Stimulated activated CD4-positive, alpha-beta T cell treated with anti-CD3 and anti-CD28 coated beads, TNF-alpha, amount 100 ng/mL, for 48 hours (primary cell): ENCODE data around the gene CD8A.
"Not testable (repeated sequence)": the region's sequence is repeated elsewhere in the genome, so short reads cannot be mapped to it uniquely, and the experiment has no call there.

Experiments used
- DNase-seq, 3 donors: peaks; one replicate each; pipeline ENCODE4 v3.0.0-alpha.2; 2020; ENCODE audit warnings: low read depth in 3 of 3

Gene CD8A

GRCh38 chr2:86790676-86791572 lies at the start of gene CD8A:
CD8A (minus strand) TSS chr2:86790913; CDS start chr2:86790825, 88 bp downstream.
- no peak for DNase-seq

DNA sequence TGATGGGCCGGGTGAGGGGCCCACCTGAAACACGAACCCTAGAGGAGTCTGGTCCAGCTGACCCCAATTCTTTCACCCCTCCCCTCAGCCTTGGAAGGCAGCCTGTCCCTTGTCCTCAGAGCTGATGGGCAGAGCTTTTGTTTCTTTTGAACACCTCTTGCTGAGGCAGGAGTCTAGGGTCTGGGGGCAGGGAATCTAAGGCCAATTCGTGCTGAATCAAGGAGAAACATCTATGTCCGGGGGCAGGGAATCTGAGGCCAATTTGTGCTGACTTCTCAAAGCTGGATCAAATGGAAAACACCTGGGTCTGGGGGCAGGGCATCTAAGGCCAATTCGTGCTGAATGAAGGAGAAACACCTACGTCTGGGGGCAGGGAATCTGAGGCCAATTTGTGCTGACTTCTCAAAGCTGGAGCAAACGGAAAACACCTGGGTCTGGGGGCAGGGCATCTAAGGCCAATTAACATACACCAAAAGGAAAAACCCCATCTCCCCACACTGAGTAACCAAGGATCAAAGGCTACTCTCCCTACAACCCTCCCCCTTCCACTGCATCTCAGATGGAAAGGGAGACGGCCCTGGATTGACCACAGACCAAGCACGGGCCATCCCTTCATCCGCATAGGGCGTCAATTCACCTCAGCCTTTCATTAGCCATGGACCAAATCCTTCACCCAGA lies 49.3 kb upstream of the CD8A start:
- not testable (repeated sequence) for DNase-seq

DNA sequence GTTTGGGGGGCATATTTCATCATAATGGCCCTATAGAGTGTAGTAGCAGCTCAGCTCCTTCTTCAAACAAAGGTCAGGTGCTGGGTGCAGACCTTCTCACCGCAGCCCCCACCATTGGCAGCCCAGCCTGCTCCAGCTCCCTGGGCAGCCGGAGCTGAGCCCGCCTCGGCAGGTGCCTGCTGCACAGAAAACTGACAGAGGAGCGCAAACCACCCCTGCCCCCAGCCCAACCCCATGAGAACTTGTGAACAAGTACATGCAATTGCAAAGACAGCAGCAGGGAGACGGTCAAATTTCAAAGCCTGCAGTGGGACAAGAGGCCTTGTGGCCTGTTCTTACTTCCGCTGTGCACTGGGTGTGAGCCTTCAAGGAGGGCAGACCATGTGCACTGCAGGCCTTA lies 48.7 kb upstream of the CD8A start:
- DNase-seq: not testable (repeated sequence)

- DNase-seq: not testable (repeated sequence)
These were observed 47.0 kb upstream of the CD8A start for GRCh38 chr2:86837714-86838113.

DNA sequence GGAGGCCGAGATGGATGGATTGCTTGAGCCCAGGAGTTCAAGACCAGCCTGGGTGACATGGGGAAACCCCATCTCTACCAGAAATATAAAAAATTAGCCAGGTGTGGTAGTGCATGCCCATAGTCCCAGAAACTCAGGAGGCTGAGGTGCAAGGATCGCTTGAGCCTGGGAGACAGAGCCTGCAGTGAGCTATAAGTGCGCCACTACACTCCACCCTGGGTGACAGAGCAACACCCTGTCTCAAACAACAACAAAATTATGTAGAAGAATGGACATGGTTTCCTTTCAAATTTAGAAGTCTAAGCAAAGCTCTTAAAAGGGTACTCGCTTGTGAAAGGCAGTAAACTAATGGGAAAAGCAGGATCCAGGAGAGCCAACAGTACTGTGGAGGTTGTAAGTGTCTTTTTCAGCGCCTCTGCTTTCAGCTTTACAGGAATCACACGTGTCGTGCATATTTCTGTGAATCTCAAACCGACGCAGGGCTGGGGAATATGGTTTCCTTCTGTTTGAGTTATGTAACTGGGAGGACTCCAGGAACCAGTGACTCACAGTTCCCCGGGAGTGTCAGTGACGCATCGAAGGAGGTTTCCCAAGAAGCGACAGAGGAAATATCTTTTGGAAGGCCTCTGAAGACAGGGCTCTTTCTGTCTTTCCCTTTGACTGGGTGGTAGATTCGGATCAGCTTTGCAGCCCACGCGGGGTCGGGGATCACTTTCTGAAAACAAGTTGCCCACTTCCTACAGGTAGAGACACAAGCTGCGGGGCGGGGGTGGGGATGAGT lies 46.4 kb upstream of the CD8A start:
- peak; percentile 32 to 37 (median 32) for DNase-seq

DNA sequence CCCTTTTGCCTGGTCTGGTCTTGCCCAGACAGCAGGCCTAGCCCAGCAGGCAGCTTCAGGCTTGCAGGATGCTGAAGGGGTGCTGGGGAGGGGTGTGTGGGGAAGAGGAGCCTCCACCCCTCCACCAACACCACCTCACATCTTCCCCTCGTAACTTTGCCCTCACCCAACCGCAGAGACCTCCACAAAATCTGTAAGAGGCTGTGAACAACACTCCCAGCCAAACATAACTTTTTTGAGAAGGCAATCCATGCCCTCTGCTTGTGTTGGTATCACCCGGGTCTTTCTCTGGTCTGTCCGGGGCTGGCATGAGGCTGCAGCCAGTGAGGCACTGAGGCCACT lies 44.8 kb upstream of the CD8A start:
- not testable (repeated sequence) for DNase-seq

DNA sequence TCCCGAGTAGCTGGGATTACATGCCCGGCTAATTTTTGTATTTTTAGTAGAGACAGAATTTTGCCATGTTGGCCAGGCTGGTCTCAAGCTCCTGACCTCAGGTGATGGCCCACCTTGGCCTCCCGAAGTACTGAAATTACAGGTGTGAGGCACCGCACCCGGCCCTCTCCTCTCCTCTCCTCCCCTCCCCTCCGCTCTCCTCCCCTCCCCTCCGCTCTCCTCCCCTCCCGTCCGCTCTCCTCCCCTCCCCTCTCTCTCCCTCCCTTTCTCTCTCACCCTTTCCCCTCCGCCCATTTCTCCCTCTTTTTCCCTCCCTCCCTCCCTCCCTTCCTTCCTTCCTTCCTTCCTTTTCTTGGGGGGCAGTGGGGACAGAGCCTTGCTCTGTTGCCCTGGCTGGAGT lies 42.6 kb upstream of the CD8A start:
- DNase-seq: no peak

DNA sequence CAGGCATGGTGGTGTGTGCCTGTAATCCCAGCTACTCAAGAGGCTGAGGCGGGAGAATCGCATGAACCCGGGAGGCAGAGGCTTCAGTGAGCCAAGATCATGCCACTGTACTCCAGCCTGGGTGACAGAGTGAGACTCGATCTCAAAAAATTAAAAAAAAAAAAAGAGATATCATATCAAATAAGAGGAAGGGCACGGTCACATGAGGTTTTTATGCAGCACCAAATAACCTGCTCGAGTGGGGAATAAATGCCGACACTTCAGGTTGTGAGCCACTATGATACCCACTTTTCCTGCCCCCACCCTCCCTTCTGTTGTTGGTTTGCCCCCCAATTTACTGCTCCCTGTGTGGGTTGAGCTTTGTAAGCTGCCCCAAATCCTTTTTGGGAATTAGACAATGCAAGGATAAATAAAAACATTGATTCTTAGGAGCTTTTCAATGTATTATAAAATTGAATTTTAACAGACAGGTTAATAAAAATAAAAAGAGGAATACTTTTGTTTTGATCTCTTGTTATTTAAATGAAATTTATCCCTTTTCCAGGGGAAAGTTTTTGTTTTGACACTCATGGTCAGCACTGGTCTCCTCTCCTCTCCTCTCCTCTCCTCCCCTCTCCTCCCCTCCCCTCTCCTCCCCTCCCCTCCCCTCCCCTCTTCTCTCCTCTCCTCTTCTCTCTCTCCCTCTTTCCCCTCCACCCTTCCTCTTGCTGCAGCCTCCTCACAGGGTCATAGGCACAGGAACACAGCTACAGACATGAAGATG lies 41.8 kb upstream of the CD8A start:
- no peak for DNase-seq

DNA sequence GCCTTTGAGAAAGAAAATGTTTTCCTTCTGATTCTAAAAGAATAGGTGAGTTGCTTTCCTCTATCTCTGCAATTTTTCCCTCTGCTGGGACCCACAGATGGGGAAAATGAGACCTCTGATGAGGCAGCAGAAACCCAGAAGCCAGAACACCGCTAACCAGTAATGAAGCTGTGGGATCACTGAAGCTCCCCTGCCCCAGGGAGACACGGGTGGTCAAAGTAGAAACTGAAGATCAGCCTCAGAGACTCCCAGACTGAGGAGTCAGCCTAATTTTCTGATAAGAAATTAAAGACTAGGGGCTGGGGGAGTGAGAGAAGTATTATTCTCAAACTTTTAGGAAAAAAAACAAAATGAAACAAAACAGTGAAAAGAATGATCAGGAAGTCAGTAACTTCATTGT lies 40.8 kb upstream of the CD8A start:
- no peak for DNase-seq

- DNase-seq: no peak
These were observed 36.2 kb upstream of the CD8A start for GRCh38 chr2:86826951-86827350.

- DNase-seq: peak in 1 of 3 donors; percentile 26
These were observed 35.1 kb upstream of the CD8A start for GRCh38 chr2:86825693-86826381.

DNA sequence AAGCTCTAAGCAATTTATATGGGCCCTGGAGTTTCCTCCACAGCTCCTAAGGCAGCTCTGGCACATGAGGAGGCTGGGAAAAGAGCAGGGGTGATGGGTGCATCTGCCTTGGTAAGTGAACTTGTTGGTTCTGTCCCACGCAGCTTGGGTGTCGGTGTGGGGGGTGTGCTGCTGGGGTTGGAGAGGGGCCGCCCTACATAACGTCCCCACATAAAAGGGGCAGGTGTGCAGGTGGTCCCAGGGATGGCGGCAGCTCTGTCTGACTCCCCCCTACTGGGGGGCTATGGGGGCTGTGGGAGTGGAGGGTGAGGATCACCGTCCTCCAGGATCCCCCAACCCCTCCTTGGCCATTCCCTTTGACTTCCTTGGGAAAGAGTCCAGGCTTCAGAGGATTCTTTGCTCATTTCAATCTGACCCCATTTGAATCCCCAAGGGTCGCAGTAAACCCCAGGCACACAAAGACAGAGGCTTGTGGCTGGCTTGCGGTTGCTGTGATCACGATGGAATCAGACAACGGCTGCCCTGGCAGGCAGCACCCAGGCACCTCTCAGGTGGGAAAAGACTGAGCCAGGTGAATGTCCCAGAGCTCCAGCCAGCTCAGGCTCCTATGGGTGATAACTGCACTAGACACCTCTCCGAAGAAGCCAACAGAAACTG lies 34.5 kb upstream of the CD8A start:
- DNase-seq: no peak

DNA sequence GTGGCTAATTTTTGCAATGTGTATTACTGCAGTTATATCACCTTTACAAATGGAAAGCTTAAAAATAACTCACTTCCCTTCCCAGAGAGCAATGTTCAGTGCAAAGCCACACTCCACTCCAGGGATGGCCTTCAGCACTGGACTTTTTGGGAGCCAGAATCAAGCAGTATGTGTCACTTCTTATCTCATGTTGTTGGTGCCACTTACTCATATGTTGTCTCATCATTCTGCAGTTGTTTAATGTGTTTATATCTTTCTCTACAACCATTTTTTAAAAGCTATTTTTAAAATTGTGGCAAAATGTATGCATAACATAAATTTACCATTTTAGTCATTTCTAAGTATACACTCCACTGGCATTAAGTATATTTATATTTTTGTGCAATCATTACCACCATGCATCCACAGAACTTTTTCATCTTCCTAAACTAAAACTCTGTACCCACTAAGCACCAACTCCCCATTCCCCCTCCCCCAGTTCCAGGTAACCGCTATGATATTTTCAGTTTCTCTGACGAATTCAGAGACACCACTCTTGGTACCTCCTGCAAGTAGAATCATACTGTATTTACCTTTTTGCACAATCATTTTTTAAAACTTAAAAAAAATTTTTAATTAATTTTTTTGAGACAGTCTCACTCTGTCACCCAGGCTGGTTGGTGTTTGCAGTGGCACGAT lies 32.1 kb upstream of the CD8A start:
- DNase-seq: no peak

- DNase-seq: no peak
These were observed 31.1 kb upstream of the CD8A start for GRCh38 chr2:86821842-86822241.

- no peak for DNase-seq
These were observed 30.6 kb upstream of the CD8A start for GRCh38 chr2:86821306-86821705.

DNA sequence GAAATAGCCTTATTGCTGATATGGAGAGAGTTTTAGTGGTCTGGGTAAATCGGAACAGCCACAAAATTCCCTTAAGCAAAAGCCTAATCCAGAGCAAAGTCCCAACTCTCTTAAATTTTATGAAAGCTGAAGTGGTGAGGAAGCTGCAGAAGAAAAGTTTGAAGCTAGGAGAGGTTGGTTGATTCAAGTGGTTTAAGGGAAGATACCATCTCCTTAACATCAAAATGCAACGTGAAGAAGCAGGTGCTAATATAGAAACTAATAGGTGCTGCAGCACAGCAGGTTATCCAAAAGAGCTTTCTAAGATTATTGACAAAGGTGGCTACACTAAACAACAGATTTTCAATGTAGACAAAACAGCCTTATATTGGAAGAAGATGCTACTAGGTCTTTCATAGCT lies 28.2 kb upstream of the CD8A start:
- no peak for DNase-seq

GRCh38 chr2:86818114-86818801 lies 27.5 kb upstream of the CD8A start:
- DNase-seq: no peak

DNA sequence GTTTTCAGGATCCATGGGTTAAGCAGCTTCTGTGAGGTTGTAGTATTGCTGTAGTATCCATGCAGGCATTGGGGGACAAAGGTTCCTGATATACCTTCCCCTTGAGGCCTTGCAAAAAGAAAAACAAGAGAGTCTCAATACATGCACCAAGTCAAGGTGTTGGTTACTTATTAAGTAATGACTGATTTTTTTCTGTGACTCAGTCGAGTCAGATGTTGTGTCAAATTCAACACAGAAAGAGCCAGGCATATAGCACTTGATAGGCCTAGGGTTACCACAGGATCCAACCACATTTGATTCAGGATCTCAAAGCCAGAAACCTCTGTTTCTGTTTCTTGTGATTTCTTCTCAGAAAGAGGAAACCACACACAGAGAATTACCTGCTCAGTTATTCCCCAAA lies 24.9 kb upstream of the CD8A start:
- DNase-seq: no peak

- DNase-seq: no peak
These were observed 18.9 kb upstream of the CD8A start for GRCh38 chr2:86809481-86810121.
